CD4-positive, alpha-beta memory T cell (primary cell): ENCODE measurements around the gene KRTAP20-4. TPM values are rescaled to one million over a fixed set of nuclear protein-coding genes. Genes with fewer than 3 reads are reported as not detected.
A peak's percentile ranks its signal among the peaks of the same experiment; 100 is the strongest.

Experiments
- CTCF ChIA-PET: fragments of 350-600 bp; sonication (Branson Sonifier 250); formaldehyde crosslinking; loops from one replicate; lab custom pipeline; 2021; ENCODE audit warnings: inconsistent platforms; ENCODE audit not compliant: partially characterized antibody; lab: Charles Lee
- POLR2A ChIA-PET: fragments of 350-600 bp; sonication (Branson Sonifier 250); formaldehyde crosslinking; loops from one replicate; lab custom pipeline; 2021; ENCODE audit not compliant: partially characterized antibody; lab: Charles Lee
- DNase-seq, 5 donors: peaks; one replicate each; pipeline versions ENCODE4 v3.0.0 to v3.0.0-alpha.2; 2020 to 2022; ENCODE audit warnings: mixed read lengths in 1 of 5
- H3K27ac ChIP-seq: one replicate; pipeline ENCODE4 v1.7.0; 2013; ENCODE audit warnings: low read depth, low read length
- H3K27me3 ChIP-seq: 2 replicates; pipeline ENCODE4 v1.7.0; 2013; ENCODE audit warnings: mild to moderate bottlenecking, low read length, moderate library complexity; ENCODE audit not compliant: insufficient read depth
- H3K36me3 ChIP-seq: 2 replicates; pipeline ENCODE4 v1.7.0; 2013; ENCODE audit warnings: mild to moderate bottlenecking, low read length, moderate library complexity; ENCODE audit not compliant: insufficient read depth
- H3K4me1 ChIP-seq: 2 replicates; pipeline ENCODE4 v1.7.0; 2013; ENCODE audit warnings: mild to moderate bottlenecking, low read length, moderate library complexity; ENCODE audit not compliant: insufficient read depth
- H3K4me3 ChIP-seq, 2 donors: one replicate each; pipeline ENCODE4 v1.7.0; 2013; ENCODE audit warnings: low read length in 2 of 2, mild to moderate bottlenecking in 1 of 2
- H3K9me3 ChIP-seq, 2 donors: one replicate each; pipeline ENCODE4 v1.7.0; 2013; ENCODE audit warnings: low read length in 2 of 2, control low read depth in 1 of 2; ENCODE audit not compliant: control insufficient read depth in 1 of 2
- H3K27ac Mint-ChIP-seq, 7 donors: one replicate each; pipeline ENCODE4 v1.8.0; 2020 to 2021; ENCODE audit warnings: mixed read lengths in 7 of 7, mild to moderate bottlenecking in 6 of 7, inconsistent platforms in 3 of 7, moderate library complexity in 3 of 7
- H3K27me3 Mint-ChIP-seq, 2 donors: one replicate each; pipeline ENCODE4 v1.8.0; 2020 to 2021; ENCODE audit warnings: mixed read lengths in 2 of 2
- H3K36me3 Mint-ChIP-seq, 2 donors: one replicate each; pipeline ENCODE4 v1.8.0; 2020 to 2021; ENCODE audit warnings: mixed read lengths in 2 of 2, inconsistent platforms in 1 of 2, mild to moderate bottlenecking in 1 of 2
- H3K4me1 Mint-ChIP-seq, 4 donors: one replicate each; pipeline ENCODE4 v1.8.0; 2020 to 2021; ENCODE audit warnings: mixed read lengths in 4 of 4, mild to moderate bottlenecking in 1 of 4
- H3K4me3 Mint-ChIP-seq, 8 donors: one replicate each; pipeline ENCODE4 v1.8.0; 2020 to 2021; ENCODE audit warnings: mixed read lengths in 8 of 8, mild to moderate bottlenecking in 7 of 8, moderate library complexity in 6 of 8, inconsistent platforms in 3 of 8
- H3K9me3 Mint-ChIP-seq, 8 donors: one replicate each; pipeline ENCODE4 v1.8.0; 2020 to 2021; ENCODE audit warnings: mixed read lengths in 8 of 8, mild to moderate bottlenecking in 5 of 8, inconsistent platforms in 3 of 8, moderate library complexity in 1 of 8
- intact Hi-C: fragments of 100-400 bp; cut with micrococcal nuclease; formaldehyde crosslinking; loops from one replicate; pipeline ENCODE4 v1.15.1; 2023
- polyA plus RNA-seq, 2 donors: library from polyadenylated mRNA; unstranded; fragments of 300-500 nt; fragmentation: Illumina TruSeq; gene quantifications; one replicate each; pipeline ENCODE4 v1.2.3, GENCODE V29; 2021
- total RNA-seq, 2 experiments: library from RNA; stranded (reverse); gene quantifications; one replicate each; pipeline ENCODE4 v1.2.3, GENCODE V29; 2021

The KRTAP20-4 gene
- total and polyA plus RNA-seq, 4 experiments from 2014 or later: not detected

GRCh38 chr21:30600787-30601186, 19.6 kb upstream of the KRTAP20-4 start, which contains the start of gene KRTAP22-1:
KRTAP22-1 (plus strand) TSS chr21:30601087.
- intact Hi-C loops: no loop called here
- Mint-ChIP-seq H3K4me1 (no peaks in the 10 kb centered on the region), H3K4me3 (no peak within 1 kb of the TSS), H3K27ac (peak within 1 kb of the TSS in 1 of 7 donors; percentile 29), H3K27me3 (no peaks in the 10 kb centered on the region), H3K36me3 (no peaks in the 10 kb centered on the region), H3K9me3 (peaks cover 0 to 14% (median 3%) of the 10 kb centered on the region in 8 donors)
- H3K36me3 ChIP-seq: no peaks in the 10 kb centered on the region
- DNase-seq: no peak
- H3K9me3 ChIP-seq: no peaks in the 10 kb centered on the region
- no peak within 1 kb of the TSS for H3K4me3 ChIP-seq
- no peak within 1 kb of the TSS for H3K27ac ChIP-seq
- no peaks in the 10 kb centered on the region for H3K4me1 ChIP-seq
- ChIA-PET POLR2A (no interaction called here), CTCF (no interaction called here)
- H3K27me3 ChIP-seq: no peaks in the 10 kb centered on the region

- H3K27me3 Mint-ChIP-seq: peaks cover 0 to 1% of the 10 kb centered on the region in 2 donors
Observed at GRCh38 chr21:30605968-30606367, 14.5 kb upstream of the KRTAP20-4 start.

GRCh38 chr21:30612132-30612531, 8.3 kb upstream of the KRTAP20-4 start:
- DNase-seq: no peak
- intact Hi-C loops: no loop called here
- H3K9me3 ChIP-seq: no peaks in the 10 kb centered on the region
- H3K36me3 ChIP-seq: no peaks in the 10 kb centered on the region
- Mint-ChIP-seq H3K4me1 (no peaks in the 10 kb centered on the region), H3K4me3 (no peak overlapping the region), H3K36me3 (no peaks in the 10 kb centered on the region), H3K27ac (no peak overlapping the region), H3K9me3 (peaks cover 0 to 6% (median 2%) of the 10 kb centered on the region in 8 donors), H3K27me3 (peaks cover 0 to 4% of the 10 kb centered on the region in 2 donors)
- POLR2A ChIA-PET: no interaction called here
- CTCF ChIA-PET: no interaction called here
- H3K4me1 ChIP-seq: no peaks in the 10 kb centered on the region
- no peak overlapping the region for H3K27ac ChIP-seq
- H3K4me3 ChIP-seq: no peak overlapping the region
- H3K27me3 ChIP-seq: no peaks in the 10 kb centered on the region

More at GRCh38 chr21:30605968-30606367, 14.5 kb upstream of the KRTAP20-4 start:
- Histone ChIP-seq H3K4me3 (no peak overlapping the region), H3K27ac (no peak overlapping the region), H3K9me3 (no peaks in the 10 kb centered on the region), H3K36me3 (no peaks in the 10 kb centered on the region), H3K27me3 (no peaks in the 10 kb centered on the region), H3K4me1 (no peaks in the 10 kb centered on the region)
- ChIA-PET CTCF (no interaction called here), POLR2A (no interaction called here)
- Mint-ChIP-seq H3K4me3 (no peak overlapping the region), H3K27ac (no peak overlapping the region), H3K36me3 (no peaks in the 10 kb centered on the region), H3K9me3 (peaks cover 0 to 12% (median 4%) of the 10 kb centered on the region in 8 donors), H3K4me1 (no peaks in the 10 kb centered on the region)
- intact Hi-C loops: no loop called here
- no peak for DNase-seq

GRCh38 chr21:30613836-30614235, 6.6 kb upstream of the KRTAP20-4 start, which contains the start of gene KRTAP6-1:
KRTAP6-1 (minus strand) TSS chr21:30613930; CDS start chr21:30613904, 26 bp downstream.
- no peaks in the 10 kb centered on the region for H3K36me3 ChIP-seq
- no peak within 1 kb of the TSS for H3K4me3 Mint-ChIP-seq
- no peak for DNase-seq
- H3K9me3 Mint-ChIP-seq: peaks cover 0 to 6% (median under 1%) of the 10 kb centered on the region in 8 donors
- no peaks in the 10 kb centered on the region for H3K36me3 Mint-ChIP-seq
- no peaks in the 10 kb centered on the region for H3K4me1 Mint-ChIP-seq
- intact Hi-C loops: no loop called here
- no peak within 1 kb of the TSS for H3K27ac Mint-ChIP-seq
- H3K9me3 ChIP-seq: no peaks in the 10 kb centered on the region
- H3K27me3 ChIP-seq: no peaks in the 10 kb centered on the region
- ChIA-PET CTCF (no interaction called here), POLR2A (no interaction called here)
- no peak within 1 kb of the TSS for H3K27ac ChIP-seq
- no peak within 1 kb of the TSS for H3K4me3 ChIP-seq
- H3K4me1 ChIP-seq: no peaks in the 10 kb centered on the region
- peaks cover 0 to 2% of the 10 kb centered on the region in 2 donors for H3K27me3 Mint-ChIP-seq

- Mint-ChIP-seq H3K36me3 (no peaks in the 10 kb centered on the region), H3K4me1 (no peaks in the 10 kb centered on the region), H3K4me3 (no peak overlapping the region), H3K27me3 (peaks cover 0 to 2% of the 10 kb centered on the region in 2 donors), H3K9me3 (peaks cover 0 to 6% (median under 1%) of the 10 kb centered on the region in 8 donors), H3K27ac (no peak overlapping the region)
- DNase-seq: no peak
- Histone ChIP-seq H3K9me3 (no peaks in the 10 kb centered on the region), H3K4me1 (no peaks in the 10 kb centered on the region), H3K27ac (no peak overlapping the region), H3K36me3 (no peaks in the 10 kb centered on the region), H3K27me3 (no peaks in the 10 kb centered on the region), H3K4me3 (no peak overlapping the region)
- ChIA-PET CTCF (no interaction called here), POLR2A (no interaction called here)
- intact Hi-C loops: no loop called here
Observed at GRCh38 chr21:30615199-30615598, 5.2 kb upstream of the KRTAP20-4 start.

GRCh38 chr21:30616125-30616524, 4.3 kb upstream of the KRTAP20-4 start, which contains the start of gene KRTAP20-1:
KRTAP20-1 (plus strand) TSS chr21:30616425; CDS start chr21:30616455, 30 bp downstream.
- peaks cover 0 to 3% (median 0%) of the 10 kb centered on the region in 8 donors for H3K9me3 Mint-ChIP-seq

GRCh38 chr21:30620080-30620479, 347 bp upstream of the KRTAP20-4 start:
- Histone ChIP-seq H3K36me3 (no peaks in the 10 kb centered on the region), H3K27me3 (no peaks in the 10 kb centered on the region), H3K27ac (no peak overlapping the region), H3K4me1 (no peaks in the 10 kb centered on the region), H3K4me3 (no peak overlapping the region), H3K9me3 (no peaks in the 10 kb centered on the region)
- Mint-ChIP-seq H3K27me3 (peaks cover 0 to 2% of the 10 kb centered on the region in 2 donors), H3K9me3 (peaks cover 0 to 3% (median 0%) of the 10 kb centered on the region in 8 donors), H3K36me3 (no peaks in the 10 kb centered on the region), H3K27ac (no peak overlapping the region), H3K4me3 (no peak overlapping the region), H3K4me1 (no peaks in the 10 kb centered on the region)
- no peak for DNase-seq
- ChIA-PET POLR2A (no interaction called here), CTCF (no interaction called here)
- intact Hi-C loops: no loop called here

More at GRCh38 chr21:30616125-30616524, 4.3 kb upstream of the KRTAP20-4 start, which contains the start of gene KRTAP20-1:
- POLR2A ChIA-PET: no interaction called here
- H3K27ac ChIP-seq: no peak within 1 kb of the TSS
- intact Hi-C loops: no loop called here
- DNase-seq: no peak
- H3K27me3 Mint-ChIP-seq: peaks cover 0 to 2% of the 10 kb centered on the region in 2 donors
- H3K4me1 Mint-ChIP-seq: no peaks in the 10 kb centered on the region
- no peak within 1 kb of the TSS for H3K4me3 Mint-ChIP-seq
- no peaks in the 10 kb centered on the region for H3K36me3 ChIP-seq
- H3K36me3 Mint-ChIP-seq: no peaks in the 10 kb centered on the region
- no peaks in the 10 kb centered on the region for H3K4me1 ChIP-seq
- CTCF ChIA-PET: no interaction called here
- no peaks in the 10 kb centered on the region for H3K9me3 ChIP-seq
- no peak within 1 kb of the TSS for H3K27ac Mint-ChIP-seq
- no peak within 1 kb of the TSS for H3K4me3 ChIP-seq
- no peaks in the 10 kb centered on the region for H3K27me3 ChIP-seq
